ENCODE measurements around the gene SMAD3. TPM values are rescaled to one million over a fixed set of nuclear protein-coding genes. Genes with fewer than 3 reads are reported as not detected.

SMAD3 gene
- total and polyA plus RNA-seq, 4 donors, result 4.0 to 12.2 (median 5.5) TPM

- TF ChIP-seq RXRA (IDR thresholded peaks at IDR 0.05), result peak; percentile 74 to 80
- peak; percentile 54 to 67 for TF ChIP-seq EGR1 (IDR thresholded peaks at IDR 0.05; ENCODE audit: low read depth in 2 of 2)
- TF ChIP-seq HNF4G (IDR thresholded peaks at IDR 0.05), result peak; percentile 85
- peak; percentile 59 to 68 for TF ChIP-seq RAD21 (IDR thresholded peaks at IDR 0.05)
Measured at GRCh38 chr15:67062369-67062985, 2.9 kb upstream of the SMAD3 start (continued).

GRCh38 chr15:67063689-67064606, 1.5 kb upstream of the SMAD3 start:
- no peaks in the 10 kb centered on the region for H3K36me3 ChIP-seq (ENCODE audit: control insufficient read depth in 4 of 4, insufficient read depth in 3 of 4, low read depth in 1 of 4, low read length in 3 of 4)
- peak overlapping the region; percentile 94 to 96 for H3K9ac ChIP-seq (ENCODE audit: low read depth in 1 of 2, low read length in 2 of 2)
- H3K4me1 ChIP-seq (ENCODE audit: control insufficient read depth in 4 of 4, insufficient read depth in 4 of 4, low read length in 3 of 4), result peaks cover 15 to 61% (median 48%) of the 10 kb centered on the region in 4 donors
- no peaks in the 10 kb centered on the region for H3K27me3 ChIP-seq (ENCODE audit: control insufficient read depth in 4 of 4, insufficient read depth in 4 of 4, low read length in 3 of 4)
- peak overlapping the region; percentile 93 to 95 for H3K27ac ChIP-seq (ENCODE audit: low read depth in 1 of 2, low read length in 2 of 2)
- WGBS, result 19% methylated on average over 33 of the region's 33 CpGs
- TF ChIP-seq MAX (IDR thresholded peaks at IDR 0.05), result peak; percentile 98
- TF ChIP-seq NR2F2 (IDR thresholded peaks at IDR 0.05), result no peak
- TF ChIP-seq FOXA1 (IDR thresholded peaks at IDR 0.05), result no peak
- peak; percentile 61 for TF ChIP-seq FOXA2 (IDR thresholded peaks at IDR 0.05)
- peak; percentile 82 to 93 for TF ChIP-seq JUND (IDR thresholded peaks at IDR 0.05)
- TF ChIP-seq RAD21 (IDR thresholded peaks at IDR 0.05), result peak; percentile 29 to 43
- TF ChIP-seq RXRA (IDR thresholded peaks at IDR 0.05), result peak; percentile 92
- TF ChIP-seq HNF4A (conservative IDR thresholded peaks at IDR 0.05), result peak; percentile 88 to 89
- peak; percentile 76 for TF ChIP-seq SP1 (IDR thresholded peaks at IDR 0.05)
- peak; percentile 70 for TF ChIP-seq ZBTB33 (IDR thresholded peaks at IDR 0.05)
- peak; percentile 62 for TF ChIP-seq ATF3 (IDR thresholded peaks at IDR 0.05)
- peak; percentile 70 for TF ChIP-seq HNF4G (IDR thresholded peaks at IDR 0.05)
- peak; percentile 57 for TF ChIP-seq REST (IDR thresholded peaks at IDR 0.05)
- peak in 1 of 2 donors; percentile 96 for TF ChIP-seq EGR1 (IDR thresholded peaks at IDR 0.05; ENCODE audit: low read depth in 2 of 2)
- TF ChIP-seq CTCF (IDR thresholded peaks at IDR 0.05; ENCODE audit: low read depth, low read length, missing input control), result no peak
- peak in 1 of 2 donors; percentile 84 for TF ChIP-seq GABPA (IDR thresholded peaks at IDR 0.05 in 1 of 2, conservative IDR thresholded peaks at IDR 0.05 in 1 of 2)
- TF ChIP-seq YY1 (IDR thresholded peaks at IDR 0.05), result peak; percentile 64
- TF ChIP-seq TAF1 (conservative IDR thresholded peaks at IDR 0.05), result peak; percentile 84
- no peak for DNase-seq (ENCODE audit: low spot score)
- no peaks in the 10 kb centered on the region for H3K9me3 ChIP-seq (ENCODE audit: control insufficient read depth in 4 of 4, low read length in 3 of 4)
- peak overlapping the region; percentile 61 to 88 (median 82) for H3K4me3 ChIP-seq (ENCODE audit: low read depth in 1 of 3, low read length in 3 of 3)

Data from liver (tissue), 9 donors.